HFFc6 (cell line): ENCODE data around the gene TAF12. TPM values are rescaled to one million over a fixed set of nuclear protein-coding genes. Genes with fewer than 3 reads are reported as not detected.
"Not testable (repeated sequence)": the region's sequence is repeated elsewhere in the genome, so short reads cannot be mapped to it uniquely, and the experiment has no call there.

Experiments used
- DNase-seq: peaks from one replicate; pipeline ENCODE4 v3.0.0-alpha.2; 2018
- H3K27ac Mint-ChIP-seq: 2 replicates; pipeline ENCODE4 v1.8.0; 2020; ENCODE audit warnings: mild to moderate bottlenecking, mixed read lengths
- H3K27me3 Mint-ChIP-seq: 2 replicates; pipeline ENCODE4 v1.8.0; 2021; ENCODE audit warnings: mild to moderate bottlenecking, moderate library complexity, mixed read lengths; ENCODE audit not compliant: insufficient read depth
- H3K36me3 Mint-ChIP-seq: 2 replicates; pipeline ENCODE4 v1.8.0; 2021; ENCODE audit warnings: low read depth, mixed read lengths
- H3K4me1 Mint-ChIP-seq: 2 replicates; pipeline ENCODE4 v1.8.0; 2020; ENCODE audit warnings: low read depth, mixed read lengths
- H3K4me3 Mint-ChIP-seq: 2 replicates; pipeline ENCODE4 v1.8.0; 2020; ENCODE audit warnings: mild to moderate bottlenecking, moderate library complexity, mixed read lengths
- H3K9me3 Mint-ChIP-seq: 2 replicates; pipeline ENCODE4 v1.8.0; 2020; ENCODE audit warnings: mild to moderate bottlenecking, mixed read lengths
- total RNA-seq, 6 experiments: library from RNA; stranded (reverse); fragmentation: NEBNext Ultra II Directional; extraction: Animal tissue kit (Norgen Biotek cat#: 25700); gene quantifications; 2 replicates in 1 of 6; 3 replicates in 5 of 6; pipeline ENCODE4 v1.2.3, GENCODE V29; 2021
- TF ChIP-seq, protein P1 (sequence below): fragments of 200-600 bp; sonication (generic); IDR thresholded peaks from 2 replicates; pipeline ENCODE4 v1.5.0; 2021; ENCODE audit warnings: antibody characterized with exemption, mild to moderate bottlenecking

Gene TAF12
- total RNA-seq, 6 experiments from 2014 or later: 32.0 to 40.7 (median 35.9) TPM

DNA sequence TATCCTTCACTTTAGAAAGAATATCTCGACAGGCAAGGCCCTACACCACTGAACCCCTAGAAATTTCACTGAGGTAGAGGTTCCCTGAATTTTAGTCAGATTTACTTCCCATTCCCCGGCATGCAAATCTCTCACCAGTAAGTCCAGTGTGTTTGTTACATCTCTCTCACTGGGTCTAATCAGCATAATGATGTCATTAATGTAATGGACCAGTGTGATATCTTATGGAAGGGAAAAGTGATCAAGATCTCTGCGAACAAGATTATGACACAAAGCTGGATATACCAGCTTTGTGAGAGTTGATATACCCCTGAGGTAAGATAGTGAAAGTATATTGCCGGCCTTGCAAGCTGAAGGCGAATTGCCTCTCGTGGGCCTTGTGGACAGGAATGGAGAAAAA is 13.5 kb upstream of the TAF12 start:
- H3K4me1 Mint-ChIP-seq: no peaks in the 10 kb centered on the region
- H3K9me3 Mint-ChIP-seq: no peaks in the 10 kb centered on the region

GRCh38 chr1:28655448-28656311 is 12.8 kb upstream of the TAF12 start:
- not testable (repeated sequence) for H3K9me3 Mint-ChIP-seq, H3K4me1 Mint-ChIP-seq, H3K27ac Mint-ChIP-seq, H3K4me3 Mint-ChIP-seq, H3K27me3 Mint-ChIP-seq, DNase-seq, H3K36me3 Mint-ChIP-seq

More for the DNA sequence above, 13.5 kb upstream of the TAF12 start:
- no peak overlapping the region for H3K4me3 Mint-ChIP-seq
- TF ChIP-seq, protein P1, sequence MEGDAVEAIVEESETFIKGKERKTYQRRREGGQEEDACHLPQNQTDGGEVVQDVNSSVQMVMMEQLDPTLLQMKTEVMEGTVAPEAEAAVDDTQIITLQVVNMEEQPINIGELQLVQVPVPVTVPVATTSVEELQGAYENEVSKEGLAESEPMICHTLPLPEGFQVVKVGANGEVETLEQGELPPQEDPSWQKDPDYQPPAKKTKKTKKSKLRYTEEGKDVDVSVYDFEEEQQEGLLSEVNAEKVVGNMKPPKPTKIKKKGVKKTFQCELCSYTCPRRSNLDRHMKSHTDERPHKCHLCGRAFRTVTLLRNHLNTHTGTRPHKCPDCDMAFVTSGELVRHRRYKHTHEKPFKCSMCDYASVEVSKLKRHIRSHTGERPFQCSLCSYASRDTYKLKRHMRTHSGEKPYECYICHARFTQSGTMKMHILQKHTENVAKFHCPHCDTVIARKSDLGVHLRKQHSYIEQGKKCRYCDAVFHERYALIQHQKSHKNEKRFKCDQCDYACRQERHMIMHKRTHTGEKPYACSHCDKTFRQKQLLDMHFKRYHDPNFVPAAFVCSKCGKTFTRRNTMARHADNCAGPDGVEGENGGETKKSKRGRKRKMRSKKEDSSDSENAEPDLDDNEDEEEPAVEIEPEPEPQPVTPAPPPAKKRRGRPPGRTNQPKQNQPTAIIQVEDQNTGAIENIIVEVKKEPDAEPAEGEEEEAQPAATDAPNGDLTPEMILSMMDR: no peak
- H3K27ac Mint-ChIP-seq: no peak overlapping the region
- H3K36me3 Mint-ChIP-seq: no peaks in the 10 kb centered on the region
- no peak for DNase-seq
- H3K27me3 Mint-ChIP-seq: no peaks in the 10 kb centered on the region; the same call in 1 of the 2 replicates

- H3K4me3 Mint-ChIP-seq, H3K27ac Mint-ChIP-seq, H3K27me3 Mint-ChIP-seq, H3K4me1 Mint-ChIP-seq, H3K36me3 Mint-ChIP-seq, H3K9me3 Mint-ChIP-seq: not testable (repeated sequence)
- TF ChIP-seq, protein P1: peak; percentile 62
- DNase-seq: peak; percentile 39
These were observed 11.0 kb upstream of the TAF12 start for GRCh38 chr1:28653870-28654269.

DNA sequence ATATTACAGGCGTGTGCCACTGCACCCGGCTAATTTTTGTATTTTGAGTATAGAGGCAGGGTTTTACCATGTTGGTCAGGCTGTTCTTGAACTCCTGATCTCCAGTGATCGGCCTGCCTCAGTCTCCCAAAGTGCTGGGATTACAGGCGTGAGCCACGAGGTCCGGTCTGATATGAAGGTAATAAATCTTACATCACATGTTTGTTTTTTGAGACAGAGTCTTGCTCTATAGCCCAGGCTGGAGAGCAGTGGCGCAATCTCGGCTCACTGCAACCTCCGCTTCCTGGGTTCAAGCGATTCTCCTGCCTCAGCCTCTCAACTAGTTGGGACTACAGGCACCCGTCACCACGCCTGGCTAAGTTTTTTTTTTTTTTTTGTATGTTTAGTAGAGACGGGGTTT is 10.2 kb upstream of the TAF12 start:
- H3K27ac Mint-ChIP-seq, H3K4me1 Mint-ChIP-seq, DNase-seq, H3K9me3 Mint-ChIP-seq, H3K36me3 Mint-ChIP-seq, H3K4me3 Mint-ChIP-seq, H3K27me3 Mint-ChIP-seq: not testable (repeated sequence)

DNA sequence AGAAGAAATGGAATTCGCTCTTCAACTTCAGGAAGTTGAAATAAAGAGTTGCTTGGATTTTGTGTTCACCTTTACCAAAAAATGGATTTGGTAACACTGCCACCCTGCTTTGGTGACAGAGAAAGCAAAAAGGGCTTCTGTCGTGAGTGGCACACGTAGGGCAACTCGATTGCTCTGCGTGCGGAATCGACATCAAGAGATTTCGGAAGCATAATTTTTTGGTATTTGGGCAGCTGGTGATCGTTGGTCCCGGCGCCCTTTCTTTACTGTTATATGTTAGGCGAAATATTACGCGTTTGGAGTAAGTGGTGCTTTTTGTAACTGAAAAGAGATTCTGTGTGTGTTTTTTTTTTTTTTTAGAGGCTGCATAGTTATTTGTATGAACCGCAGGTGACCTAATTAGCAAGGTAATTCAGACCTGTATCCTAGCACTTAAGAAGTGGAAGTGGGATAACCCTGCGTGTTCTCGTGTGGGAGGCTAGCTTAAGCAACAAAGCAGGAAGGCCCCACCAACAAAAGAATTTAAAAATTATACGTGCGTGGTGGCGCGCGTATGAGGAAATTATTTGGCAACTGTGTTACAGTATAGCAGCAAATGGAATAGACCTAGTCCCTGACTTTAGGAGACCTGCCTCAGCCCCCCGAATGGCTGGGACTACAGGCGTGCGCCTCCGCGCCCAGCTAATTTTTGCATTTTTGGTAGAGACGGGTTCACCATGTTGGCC is 5.8 kb upstream of the TAF12 start, which contains the start of gene RNU11:
TSS of gene RNU11 (plus strand) at position 127 of the 725 bp plus-strand sequence.
- TF ChIP-seq, protein P1: no peak
- Mint-ChIP-seq H3K36me3 (no peaks in the 10 kb centered on the region), H3K27me3 (peaks cover 4% of the 10 kb centered on the region), H3K4me3 (peak within 1 kb of the TSS; percentile 90), H3K27ac (peak within 1 kb of the TSS; percentile 99), H3K9me3 (no peaks in the 10 kb centered on the region), H3K4me1 (peaks cover 26% of the 10 kb centered on the region)
- peak; percentile 100 for DNase-seq

DNA sequence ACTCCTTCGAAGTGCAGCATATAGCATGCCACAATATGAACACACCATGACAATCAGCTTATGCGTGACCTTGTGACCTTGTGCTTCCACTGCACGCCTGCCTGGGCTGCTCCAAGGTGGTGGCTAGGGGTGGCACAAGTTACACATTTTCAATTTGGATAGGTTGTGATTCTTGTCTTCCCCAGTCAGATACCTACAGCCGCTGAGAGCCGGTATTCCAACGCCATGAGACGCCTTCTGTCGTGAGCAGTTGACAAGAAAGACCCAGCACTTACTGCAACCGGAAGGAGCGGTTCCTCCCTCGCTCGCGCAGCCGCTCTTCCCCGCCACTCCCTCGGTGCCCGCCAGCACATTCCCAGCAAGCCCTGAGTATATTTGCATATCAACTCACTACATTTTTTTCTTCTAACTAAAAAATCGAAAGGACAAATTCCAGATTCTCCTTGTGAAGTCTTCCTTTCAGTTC is 5.2 kb upstream of the TAF12 start:
- DNase-seq: peak; percentile 93

More for the DNA sequence above, 5.2 kb upstream of the TAF12 start:
- Mint-ChIP-seq H3K4me3 (peak overlapping the region; percentile 90), H3K27ac (peak overlapping the region; percentile 99), H3K27me3 (peaks cover 6% of the 10 kb centered on the region), H3K9me3 (no peaks in the 10 kb centered on the region), H3K4me1 (peaks cover 32% of the 10 kb centered on the region), H3K36me3 (no peaks in the 10 kb centered on the region)
- TF ChIP-seq, protein P1: no peak
